ENCODE measurements around the gene PIK3IP1.
"Not testable (repeated sequence)": the region's sequence is repeated elsewhere in the genome, so short reads cannot be mapped to it uniquely, and the experiment has no call there.

The PIK3IP1 gene

DNA sequence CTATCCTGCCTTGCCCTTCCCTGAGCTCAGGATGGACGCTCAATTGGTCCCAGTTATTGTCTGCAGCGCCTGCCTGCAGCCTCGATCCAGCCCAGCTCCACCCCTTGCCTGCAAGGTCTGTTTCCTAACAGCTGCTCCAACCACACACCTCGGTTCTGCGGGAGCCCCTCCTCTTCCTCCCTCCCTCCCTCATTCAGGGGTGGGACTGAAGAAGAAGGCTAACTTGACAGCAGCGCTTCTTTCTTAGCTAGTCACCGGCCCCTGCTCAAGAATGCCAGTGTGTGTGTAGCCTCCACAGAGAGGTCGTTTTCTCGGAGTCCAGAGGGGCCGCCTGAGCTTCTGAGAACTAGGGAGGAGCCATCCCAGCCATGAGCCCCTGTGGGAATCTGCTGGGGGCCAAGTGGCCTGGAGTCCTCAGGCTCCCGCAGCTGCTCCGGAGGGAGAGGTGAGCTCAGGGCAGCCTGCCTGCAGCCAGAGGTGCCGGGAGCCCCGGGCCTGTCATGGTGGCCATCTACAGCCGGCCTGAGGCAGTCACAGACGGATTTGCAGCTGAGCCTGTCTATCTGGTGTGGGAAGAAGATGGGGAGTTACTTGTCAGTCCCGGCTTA lies 44.0 kb downstream of the PIK3IP1 start:
- peak; percentile 70 for DNase-seq

DNA sequence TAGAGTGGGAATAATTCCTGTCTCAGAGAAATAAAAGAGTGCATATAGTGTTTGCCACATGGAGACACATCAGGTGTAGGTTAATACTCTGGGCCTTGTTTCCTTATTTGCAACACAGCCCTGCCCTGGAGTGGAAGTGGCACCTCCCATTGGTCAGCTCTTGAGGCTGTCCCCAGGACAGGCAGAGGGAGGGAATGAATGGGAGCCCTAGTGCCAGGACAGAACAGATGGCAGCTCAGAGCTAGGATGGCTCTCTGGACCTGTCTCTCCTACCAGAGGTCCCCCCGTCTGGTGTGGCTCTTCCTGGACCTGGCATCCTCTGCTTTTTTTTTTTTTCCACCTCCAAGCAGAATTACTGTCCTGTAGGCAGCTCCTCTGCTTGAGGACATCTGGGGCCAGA lies 44.6 kb downstream of the PIK3IP1 start:
- no peak for DNase-seq

DNA sequence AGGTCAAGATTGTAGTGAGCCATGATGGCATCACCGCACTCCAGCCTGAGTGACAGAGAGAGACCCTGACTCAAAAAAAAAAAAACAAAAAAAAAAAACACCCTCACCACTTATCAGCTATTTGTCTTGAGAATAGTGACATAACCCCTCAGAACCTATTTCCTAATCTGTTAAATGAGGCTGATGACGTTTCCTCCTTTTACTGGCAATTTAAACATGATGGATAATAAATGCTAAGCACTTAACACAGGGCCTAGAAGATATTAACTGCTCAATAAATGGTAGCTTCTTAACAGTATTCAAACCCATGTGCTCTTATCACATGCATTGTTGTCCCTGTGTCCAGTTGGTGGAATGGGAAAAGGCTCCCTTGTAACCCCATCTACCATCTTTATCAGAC lies 45.6 kb downstream of the PIK3IP1 start:
- no peak for DNase-seq

DNA sequence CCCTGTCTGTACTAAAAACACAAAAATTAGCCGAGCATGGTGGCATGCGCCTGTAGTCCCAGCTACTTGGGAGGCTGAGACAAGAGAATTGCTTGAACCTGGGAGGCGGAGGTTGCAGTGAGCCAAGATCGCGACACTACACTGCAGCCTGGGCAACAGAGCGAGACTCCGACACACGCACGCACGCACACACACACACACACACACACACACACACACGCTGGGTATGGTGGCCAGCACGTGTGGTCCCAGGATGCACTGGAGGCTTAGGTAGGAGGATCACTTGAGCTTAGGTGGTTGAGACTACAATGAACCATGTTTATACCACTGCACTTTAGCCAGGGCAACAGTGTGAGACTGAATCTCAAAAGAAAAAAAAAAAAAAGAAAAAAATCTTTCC lies 46.3 kb downstream of the PIK3IP1 start:
- DNase-seq = not testable (repeated sequence)

DNA sequence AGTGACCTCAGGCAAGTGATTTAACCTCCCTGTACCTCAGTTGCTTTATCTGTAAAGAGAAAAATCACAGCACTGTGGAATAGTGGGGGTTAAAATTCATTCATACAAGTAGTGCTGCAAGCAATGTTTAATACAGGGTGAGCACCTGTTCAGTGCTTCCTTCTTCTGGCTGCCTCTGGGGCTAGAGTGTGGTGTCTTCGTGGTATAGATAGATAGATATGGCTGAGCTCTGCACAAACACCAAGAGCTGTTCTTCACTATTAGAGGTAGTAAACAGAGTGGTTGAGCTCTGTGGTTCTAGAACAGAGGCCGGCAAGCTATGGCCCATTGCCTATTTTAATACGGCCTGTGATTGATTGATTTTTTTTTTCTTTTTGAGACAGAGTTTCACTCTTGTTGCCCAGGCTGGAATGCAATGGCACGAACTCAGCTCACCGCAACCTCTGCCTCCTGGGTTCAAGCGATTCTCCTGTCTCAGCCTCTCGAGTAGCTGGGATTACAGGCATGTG lies 47.3 kb downstream of the PIK3IP1 start:
- no peak for DNase-seq

DNA sequence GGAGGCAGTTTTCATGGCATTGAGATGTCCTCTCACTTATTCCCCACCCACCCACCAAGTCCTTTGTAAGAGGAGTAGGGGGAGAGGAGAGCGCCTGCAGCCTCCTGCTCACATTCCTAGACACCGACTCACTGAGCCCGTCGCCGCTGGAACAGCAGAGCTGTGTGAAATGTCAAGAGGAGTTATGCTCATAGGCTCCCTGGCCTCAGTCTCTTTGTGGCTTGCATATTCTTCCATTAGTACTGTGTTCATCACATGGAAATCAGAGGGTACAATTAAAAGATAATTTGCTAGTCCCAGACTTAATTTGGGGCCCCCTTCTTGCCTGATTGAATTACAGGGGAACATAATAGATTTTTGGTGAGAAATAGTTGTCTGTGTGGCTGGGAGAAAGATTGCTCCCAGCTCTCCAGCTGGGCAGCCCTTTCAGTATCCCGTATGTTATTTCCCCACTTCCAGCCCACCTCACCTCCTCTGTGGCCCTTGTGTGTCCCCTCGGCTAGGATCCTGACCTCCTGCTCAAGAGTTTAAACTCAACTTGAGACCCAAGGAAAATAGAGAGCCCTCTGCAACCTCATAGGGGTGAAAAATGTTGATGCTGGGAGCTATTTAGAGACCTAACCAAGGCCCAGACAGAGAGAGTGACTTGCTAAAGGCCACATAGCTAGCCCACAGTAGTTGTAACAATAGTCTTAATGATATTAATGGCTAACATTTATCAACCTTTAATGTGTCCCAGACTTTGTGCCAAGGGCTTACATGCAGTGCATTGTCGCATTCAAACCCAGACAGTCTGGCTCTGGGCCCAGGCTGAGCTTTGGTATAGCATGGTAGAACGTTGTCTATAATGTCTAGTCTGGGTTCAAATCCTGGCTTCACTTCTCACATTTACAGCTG lies 48.0 kb downstream of the PIK3IP1 start:
- DNase-seq = no peak

DNA sequence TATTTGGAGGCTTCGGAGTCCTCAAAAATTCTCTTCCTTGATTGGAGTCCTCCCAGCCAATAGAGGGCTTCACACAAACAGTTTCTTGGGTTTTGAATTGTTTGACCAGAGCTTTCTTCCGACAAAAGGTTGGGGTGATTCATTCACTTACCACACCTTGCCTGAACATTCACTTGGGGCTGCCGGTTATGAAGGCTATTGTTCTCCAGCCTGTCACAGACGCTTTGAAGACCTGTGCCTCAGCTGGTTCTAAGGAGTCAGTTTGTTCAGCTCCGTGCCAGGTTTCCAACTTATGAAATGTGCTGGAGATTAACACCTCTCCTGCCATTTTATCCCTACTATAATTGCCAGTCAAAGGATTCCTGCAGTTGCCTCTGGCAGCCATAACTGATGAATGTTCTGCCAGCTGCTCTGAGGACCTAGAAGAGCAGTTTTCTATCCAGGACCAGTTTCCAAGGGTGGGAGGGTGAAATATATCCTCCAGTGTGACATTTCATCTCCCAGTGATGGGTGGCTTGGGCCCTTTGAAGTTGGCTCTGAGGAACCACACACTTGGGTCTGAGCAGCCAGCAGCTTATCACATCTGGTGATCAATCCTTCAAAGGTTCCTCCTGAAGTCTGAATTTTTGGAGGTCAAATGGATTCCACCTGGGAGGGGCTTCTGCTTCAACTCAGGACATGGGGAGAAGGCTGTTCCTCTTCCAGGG lies 48.8 kb downstream of the PIK3IP1 start:
- no peak for DNase-seq

DNA sequence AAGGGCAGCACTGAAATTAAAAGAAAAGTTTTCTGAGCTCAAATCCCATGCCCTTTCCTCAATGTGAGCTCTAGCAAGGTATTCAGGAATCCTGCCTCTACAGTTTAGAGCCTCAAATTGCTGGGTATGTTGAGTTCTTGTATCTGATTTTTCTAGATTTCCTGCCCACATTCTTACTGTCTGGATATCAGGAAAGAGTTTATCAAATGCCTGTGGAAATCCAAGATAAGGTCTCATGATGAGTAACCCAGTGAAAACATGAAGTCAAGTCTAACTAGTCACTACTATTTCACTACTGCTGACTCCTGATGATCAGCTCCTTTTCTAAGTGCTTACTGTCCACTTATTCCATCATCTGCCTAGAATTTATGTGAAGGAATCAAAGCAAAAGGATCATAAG lies 50.4 kb downstream of the PIK3IP1 start:
- no peak for DNase-seq

DNA sequence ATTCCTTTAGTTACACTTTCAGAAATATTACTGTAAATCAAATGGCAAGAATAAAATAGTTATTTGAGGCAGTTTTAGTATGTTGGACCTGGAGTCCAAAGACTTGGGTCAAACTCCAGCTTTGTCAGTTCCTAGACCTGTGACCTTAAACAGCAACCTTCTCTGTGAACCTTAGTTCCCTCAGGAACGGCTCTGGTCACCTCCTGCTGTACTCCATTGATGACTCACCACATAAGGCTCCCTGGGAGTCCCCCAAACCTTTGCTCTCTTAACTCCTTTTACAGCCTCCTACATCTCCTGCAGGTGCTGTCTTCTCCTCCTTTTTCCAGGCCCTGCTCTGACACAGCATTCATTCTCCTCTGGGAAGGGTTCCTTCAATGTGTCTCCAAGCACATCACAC lies 51.1 kb downstream of the PIK3IP1 start:
- no peak for DNase-seq

DNA sequence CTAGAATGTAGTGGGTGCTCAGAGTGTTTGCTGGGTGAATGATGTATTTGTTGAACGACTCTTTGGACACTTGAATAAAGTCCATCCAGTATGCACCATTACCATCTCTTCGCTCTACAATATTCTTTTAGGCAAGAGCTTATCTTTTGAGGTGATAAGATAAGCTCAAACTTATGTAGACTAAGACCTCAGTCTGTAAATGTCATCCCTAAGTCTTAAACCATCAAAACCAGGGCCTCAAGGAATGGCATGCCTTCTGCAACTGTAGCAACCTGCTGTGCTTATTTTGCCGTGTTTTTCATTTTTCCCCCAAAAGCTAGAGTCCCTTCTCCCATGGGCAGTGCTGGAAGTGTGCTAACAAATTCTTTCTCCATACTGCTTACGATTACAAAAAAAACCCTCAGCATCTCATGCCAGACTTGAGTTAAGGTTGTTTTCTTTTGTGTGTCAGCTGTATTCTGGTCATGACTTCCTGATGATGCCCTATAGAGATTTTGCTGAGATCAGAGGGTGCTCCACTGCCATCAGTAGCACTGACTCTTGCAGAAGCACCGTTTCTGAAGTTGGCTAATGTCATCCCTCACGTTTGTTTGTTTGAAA lies 52.4 kb downstream of the PIK3IP1 start:
- DNase-seq = no peak

DNA sequence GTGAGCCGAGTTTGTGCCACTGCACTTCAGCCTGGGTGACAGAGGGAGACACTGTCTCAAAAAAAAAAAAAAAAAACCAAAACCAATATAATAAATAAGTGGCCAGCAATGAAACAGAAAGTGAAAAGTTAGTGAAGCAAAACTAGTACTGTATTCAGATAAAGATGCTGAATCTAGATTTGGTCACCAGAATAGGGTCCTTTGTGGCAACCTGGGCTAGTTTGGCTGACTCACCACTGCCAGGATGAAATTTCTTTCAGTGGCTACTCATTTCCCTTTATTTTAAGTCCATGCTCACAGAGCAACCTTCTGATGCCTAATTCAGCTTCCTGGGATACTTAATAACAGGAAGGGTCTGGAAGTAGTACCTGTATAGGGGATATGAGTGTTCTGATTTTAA lies 54.2 kb downstream of the PIK3IP1 start:
- no peak for DNase-seq

DNA sequence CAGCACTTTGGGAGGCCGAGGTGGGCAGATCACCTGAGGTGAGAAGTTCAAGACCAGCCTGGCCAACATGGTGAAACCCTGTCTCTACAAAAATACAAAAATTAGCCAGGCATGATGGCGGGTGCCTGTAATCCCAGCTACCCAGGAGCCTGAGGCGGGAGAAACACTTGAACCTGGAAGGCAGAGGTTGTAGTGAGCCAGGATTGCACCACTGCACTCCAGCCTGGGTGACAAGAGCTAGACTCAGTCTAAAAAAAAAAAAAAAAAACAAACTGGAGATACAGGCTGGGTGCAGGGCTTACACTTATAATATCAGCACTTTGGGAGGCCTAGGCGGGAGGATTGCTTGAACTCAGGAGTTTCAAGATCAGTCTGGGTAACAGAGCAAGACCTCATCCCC lies 56.2 kb downstream of the PIK3IP1 start:
- not testable (repeated sequence) for DNase-seq

DNA sequence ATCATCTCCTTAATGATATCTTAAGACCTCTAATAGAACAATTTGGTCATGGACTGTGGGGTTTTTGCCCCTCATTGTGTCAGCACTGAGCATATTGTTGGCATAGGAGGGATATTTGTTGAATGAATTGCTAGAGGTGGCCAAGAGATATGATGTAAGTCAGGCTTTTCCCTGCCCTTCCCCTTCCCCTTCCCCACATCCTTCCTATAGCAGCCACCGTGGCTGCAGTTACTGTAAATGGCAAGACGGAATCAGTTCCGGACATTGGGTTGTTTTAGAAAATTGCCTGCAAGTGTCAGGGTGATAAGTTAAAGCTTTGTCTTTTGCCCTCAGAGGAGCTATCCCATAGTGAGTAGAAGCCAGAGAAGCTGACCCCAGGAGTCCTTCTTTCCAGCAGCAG lies 57.2 kb downstream of the PIK3IP1 start:
- DNase-seq = no peak

DNA sequence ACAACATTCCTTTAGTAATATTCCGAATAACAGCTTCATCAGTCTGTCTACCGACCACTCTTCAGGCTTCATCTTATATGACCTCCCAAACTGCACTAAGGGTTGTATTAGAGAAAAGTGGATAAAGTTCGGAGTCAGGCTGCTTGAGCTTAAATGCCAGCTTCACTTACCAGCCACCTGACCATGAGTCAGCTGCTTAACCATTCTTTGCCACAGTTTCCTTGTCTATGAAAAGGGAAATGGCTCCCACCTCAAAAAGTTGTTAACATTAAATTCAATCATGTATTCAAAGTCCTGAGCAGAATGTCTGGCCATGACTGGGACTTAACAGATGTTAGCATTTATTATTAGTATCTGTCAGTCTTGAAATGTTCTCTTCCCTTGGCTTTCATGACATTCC lies 59.3 kb downstream of the PIK3IP1 start:
- no peak for DNase-seq
